ENCODE data around the gene RPIA.

- TF ChIP-seq RAD21 (conservative IDR thresholded peaks at IDR 0.05 in 1 of 2, IDR thresholded peaks at IDR 0.05 in 1 of 2) (no peak), MYC (IDR thresholded peaks at IDR 0.05; ENCODE audit: borderline replicate concordance, low read length) (no peak), CTCF (IDR thresholded peaks at IDR 0.05) (no peak), PHF8 (IDR thresholded peaks at IDR 0.05; ENCODE audit: borderline replicate concordance, low read depth) (no peak), RFX5 (IDR thresholded peaks at IDR 0.05) (no peak), MAFK (IDR thresholded peaks at IDR 0.05; ENCODE audit: partially characterized antibody) (no peak), RCOR1 (IDR thresholded peaks at IDR 0.05; ENCODE audit: low read depth, low read length) (no peak)
These were observed 17.7 kb downstream of the RPIA start for GRCh38 chr2:88709181-88709631.

Measured in A549 (cell line).